ENCODE results near the gene TASOR2. TPM values are rescaled to one million over a fixed set of nuclear protein-coding genes. Genes with fewer than 3 reads are reported as not detected.

Gene TASOR2, protein sequence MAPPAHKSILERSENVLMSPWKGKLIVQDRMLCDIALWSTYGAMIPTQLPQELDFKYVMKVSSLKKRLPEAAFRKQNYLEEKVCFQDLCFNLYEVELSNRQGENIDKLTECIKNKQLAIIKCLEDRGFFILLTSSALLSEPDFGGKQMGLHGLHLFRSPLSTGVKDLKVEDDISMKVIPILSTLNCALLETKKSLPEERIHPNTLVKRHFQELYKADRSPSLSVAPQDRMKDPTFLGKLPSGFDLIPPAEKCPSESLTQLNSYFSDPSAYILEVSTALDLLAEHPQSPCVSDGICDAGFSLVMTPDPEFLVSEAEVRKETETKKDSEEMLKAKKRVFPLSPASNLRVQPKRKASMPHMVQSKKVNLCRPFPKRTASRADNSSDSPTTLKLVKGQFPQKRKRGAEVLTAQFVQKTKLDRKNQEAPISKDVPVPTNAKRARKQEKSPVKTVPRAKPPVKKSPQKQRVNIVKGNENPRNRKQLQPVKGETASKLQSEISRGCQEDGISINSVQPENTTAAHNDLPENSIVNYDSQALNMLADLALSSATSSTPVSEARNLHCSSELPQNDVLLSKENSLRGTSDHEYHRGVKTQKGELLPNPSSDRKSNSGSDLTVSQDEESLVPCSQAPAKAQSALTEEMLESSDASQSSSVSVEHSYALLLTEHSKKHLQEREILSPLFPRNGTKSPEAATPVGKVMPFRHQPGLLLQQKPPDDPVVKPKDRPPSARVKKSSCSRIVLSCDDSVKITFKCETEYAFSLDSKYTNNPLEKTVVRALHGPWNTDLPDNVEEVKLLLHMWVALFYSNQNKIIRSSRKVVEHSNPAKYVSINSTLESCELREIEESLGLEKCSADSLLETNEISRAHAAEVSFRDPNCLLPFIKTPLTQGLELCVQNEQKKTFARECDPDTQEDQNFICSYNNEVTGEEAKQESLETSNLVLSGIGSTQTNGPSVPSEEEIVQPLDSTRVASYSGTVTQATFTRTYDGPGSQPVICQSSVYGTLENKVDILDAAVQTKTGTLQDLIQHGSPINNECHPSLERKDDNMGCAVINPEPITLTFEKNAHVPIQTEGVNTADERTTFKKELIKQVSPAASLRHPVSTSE (N-terminal part only)
- polyA plus RNA-seq (ENCODE audit: insufficient read length in 10 of 10), result 10 to 100 TPM; 24.9 to 38.7 (median 34.1) TPM
- long read RNA-seq, donor 1, result 0 reads
- long read RNA-seq, donor 2, partial matches to known transcripts, result 298 of 353 reads
- long read RNA-seq, donor 2, other reads (novel, unspliced or antisense), result 55 of 353 reads
- long read RNA-seq, donor 3, result 0 reads
- long read RNA-seq, donor 4, partial matches to known transcripts, result 5 of 5 reads
- long read RNA-seq, donor 4, other reads (novel, unspliced or antisense), result 0 of 5 reads
- long read RNA-seq, donor 5, result 0 reads
- long read RNA-seq, donor 6, partial matches to known transcripts, result 176 of 176 reads
- long read RNA-seq, donor 6, other reads (novel, unspliced or antisense), result 0 of 176 reads
- long read RNA-seq, donor 7, partial matches to known transcripts, result 18 of 69 reads
- long read RNA-seq, donor 7, other reads (novel, unspliced or antisense), result 49 of 69 reads
- long read RNA-seq, donor 8, partial matches to known transcripts, result 420 of 422 reads
- long read RNA-seq, donor 8, other reads (novel, unspliced or antisense), result 0 of 422 reads
- long read RNA-seq, donor 9, partial matches to known transcripts, result 26 of 26 reads
- long read RNA-seq, donor 9, other reads (novel, unspliced or antisense), result 0 of 26 reads

DNA sequence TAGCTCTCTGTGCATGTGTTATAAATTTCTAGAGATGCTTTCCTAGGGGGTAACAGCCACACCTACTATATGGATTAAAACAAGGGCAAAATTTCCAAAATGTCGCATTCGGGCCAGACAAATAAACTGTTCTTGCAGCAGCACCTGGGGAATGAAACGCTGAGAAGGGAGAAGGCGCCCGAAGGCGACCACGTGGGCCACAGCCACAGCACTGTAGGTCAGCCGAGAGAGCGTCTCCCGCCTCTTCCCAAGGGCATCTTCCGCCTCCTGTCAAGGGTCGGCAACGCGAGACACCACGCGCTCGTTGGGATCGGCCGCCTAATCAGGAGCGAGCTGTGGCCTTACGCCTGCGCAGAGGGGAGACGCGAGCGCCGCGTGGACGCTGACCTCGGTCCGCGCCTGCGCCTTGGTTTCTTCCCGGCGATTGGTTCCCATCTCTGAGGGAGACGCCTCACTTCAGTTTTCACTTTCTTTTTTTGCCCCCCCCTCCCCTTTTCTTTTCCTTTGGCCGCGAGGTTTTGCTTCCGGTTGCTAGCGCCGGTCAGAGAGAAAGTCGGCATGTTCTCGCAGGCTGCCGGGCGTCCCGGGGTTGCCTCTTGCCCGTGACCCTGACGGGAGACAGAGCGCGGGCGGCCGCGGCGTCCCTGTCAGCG lies at the start of gene TASOR2:
Gene TASOR2 (plus strand): TSS at position 521 of the 653 bp plus-strand sequence. CDS start 35,805 bp downstream, outside the sequence.
- peak; percentile 98 to 99 (median 99) for DNase-seq

DNA sequence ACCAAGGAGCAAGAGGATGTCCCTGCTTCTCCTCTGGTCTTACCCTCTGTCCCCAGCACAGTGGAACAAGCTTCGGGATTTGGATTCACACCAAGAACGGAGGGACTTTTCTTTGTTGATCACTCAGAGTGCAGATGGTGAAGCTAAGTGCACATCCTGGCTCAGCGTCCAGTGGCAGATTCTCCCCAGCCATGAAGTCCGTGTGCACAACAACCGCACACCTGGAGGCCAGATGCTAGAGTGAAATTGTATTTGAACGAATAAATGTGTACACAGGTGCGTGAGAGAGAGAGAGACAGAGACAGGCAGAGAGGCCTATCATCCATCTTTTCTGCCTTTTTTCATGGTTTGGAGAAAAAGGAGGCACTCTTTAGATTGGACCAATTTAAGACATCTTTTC lies 49.7 kb upstream of the TASOR2 start:
- no peak for DNase-seq

DNA sequence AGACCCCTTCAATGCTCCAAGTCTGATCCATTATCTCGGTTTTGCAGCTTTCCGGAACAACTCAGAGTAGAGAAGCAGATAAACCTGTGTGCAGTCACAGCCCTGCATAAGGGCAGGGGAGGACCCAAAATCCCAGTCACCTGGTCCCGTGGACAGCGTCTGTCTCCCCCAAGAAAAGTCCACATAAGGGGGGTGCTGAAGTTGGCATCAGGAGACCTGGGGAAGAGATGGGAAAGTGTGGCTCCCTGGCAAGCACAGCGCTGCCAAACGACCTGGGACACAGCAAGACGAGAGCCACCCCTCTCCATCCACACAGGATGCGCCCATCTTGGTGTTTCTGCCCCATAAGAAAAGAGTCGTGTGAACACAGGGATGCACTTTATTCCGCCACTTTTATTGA lies 46.1 kb upstream of the TASOR2 start:
- no peak for DNase-seq

DNA sequence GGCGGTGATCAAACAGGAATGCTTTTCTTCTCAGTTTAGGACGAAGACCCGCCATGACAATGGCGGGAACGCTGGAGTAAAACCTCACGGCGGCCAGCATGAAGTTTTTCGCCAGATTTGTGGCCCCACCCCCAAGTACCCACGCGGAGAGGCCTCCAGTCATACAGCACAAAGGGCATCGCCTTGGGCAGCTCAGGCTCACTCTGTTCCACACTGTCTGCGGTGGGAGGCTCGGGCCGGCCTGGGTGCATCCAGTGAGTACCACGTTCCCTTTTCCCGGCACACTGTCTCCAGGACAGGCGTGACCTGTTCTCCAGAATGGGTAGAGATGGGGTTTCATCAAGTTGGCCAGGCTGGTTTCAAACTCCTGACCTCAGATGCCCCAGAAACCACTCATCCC lies 45.6 kb upstream of the TASOR2 start:
- no peak for DNase-seq

DNA sequence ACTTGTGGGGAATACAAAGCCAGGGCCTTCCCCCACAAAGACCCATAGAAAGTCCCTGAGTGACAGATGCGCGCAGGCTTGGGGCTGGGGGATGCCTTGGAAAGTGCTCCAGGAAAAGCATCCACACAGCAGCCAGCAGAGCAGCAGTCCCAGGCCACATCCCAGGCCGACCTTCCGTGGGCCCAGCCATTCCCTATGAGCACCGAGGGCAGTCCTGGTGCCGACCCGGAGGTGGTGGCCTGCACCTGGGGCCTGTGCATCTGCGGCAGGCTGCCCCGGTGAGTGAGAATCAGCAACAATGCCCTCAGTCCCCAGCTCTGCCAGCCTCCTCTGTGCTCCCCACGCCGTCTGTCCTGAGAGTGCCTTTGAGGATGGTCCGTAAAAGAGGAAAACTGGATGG lies 44.6 kb upstream of the TASOR2 start:
- DNase-seq, result no peak

DNA sequence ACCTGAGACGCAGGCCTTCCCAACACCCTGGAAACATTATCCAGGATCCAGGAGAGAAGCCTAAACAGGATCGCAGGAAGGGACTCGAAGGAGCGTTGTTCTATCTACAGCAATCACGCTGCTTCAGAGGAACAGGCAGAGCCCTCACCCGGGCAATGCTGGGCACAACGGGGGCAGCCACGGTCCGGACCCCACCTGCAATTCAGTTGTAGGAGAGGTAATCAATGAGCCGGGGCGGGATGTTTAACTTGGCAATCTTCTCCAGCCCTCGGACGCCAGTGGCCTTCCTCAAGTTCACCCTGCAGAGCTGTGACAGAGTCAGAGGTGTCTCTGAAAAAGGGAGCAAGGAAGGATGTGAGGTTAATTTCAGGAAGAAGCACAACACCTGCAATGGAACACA lies 44.1 kb upstream of the TASOR2 start:
- no peak for DNase-seq

DNA sequence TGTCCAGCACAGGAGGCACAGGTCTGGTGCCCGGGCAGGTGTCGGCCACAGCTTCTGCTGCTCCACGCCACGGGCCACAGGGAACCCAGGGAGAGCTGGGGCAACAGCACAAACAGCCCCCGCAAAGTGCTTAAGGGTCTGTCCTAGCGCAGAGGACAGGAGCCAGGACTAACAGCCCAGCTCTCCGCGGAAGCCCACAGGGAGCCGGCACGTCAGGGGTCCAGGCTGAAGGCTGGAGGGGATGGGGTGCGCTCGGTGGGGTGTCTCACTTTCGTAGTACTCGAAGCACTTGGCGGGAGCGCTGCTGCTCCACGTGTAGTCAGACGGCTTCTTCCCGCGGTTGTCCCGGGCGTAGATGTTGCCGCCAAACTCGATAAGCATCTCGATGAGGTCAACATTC lies 43.1 kb upstream of the TASOR2 start:
- DNase-seq, result no peak

DNA sequence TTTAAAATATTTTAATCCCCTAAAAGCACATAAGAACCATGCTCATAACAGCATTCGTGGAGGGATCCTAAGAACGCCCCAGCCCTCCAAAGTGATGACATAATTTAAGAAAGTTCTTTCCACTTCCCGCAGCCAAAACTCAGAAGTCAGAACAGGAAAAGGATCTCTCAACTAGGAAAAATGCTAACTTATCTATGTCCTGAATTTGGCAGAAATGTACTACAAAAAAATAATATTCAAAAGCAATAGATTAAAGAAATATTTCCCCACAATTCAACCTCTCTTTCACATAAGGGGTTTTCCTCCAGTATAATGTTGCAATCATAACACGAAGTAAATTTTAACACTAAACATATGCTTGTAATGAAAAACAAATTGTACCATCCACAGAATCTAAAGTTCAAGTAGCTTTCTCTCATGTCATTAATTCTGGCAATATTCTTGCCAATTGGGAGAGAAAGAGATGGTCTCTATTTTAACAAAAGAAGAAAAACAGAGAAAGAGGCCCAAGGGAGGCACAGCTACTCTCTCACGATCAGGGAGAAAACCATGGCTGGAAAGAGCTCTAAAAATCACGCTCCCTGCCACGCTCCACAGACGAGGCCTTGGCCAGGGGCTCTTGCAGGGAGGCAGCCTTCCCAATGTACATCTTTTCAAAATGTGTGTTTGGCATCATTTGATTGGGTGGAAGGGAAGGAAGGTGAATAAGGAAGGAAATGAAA lies 41.1 kb upstream of the TASOR2 start:
- DNase-seq, result peak; percentile 84 to 95 (median 91)

DNA sequence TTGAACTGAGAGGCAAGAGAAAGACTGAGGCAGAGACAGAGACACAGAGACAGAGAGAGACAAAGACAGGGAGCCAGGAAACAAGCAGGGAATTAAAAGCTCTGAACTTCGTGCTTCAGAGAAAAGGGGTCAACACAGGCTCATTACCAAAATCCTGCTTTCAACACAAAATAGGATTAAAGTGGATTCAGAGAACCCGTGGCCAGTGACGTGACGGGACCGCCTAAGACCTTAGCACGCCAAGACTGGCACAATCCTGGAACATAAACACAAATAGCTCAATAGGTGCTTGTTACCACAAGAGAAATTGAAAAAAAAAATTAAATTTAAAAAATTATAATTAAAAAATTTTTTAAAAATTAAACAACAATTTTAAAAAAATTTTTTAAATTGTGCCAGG lies 39.7 kb upstream of the TASOR2 start:
- DNase-seq, result no peak

DNA sequence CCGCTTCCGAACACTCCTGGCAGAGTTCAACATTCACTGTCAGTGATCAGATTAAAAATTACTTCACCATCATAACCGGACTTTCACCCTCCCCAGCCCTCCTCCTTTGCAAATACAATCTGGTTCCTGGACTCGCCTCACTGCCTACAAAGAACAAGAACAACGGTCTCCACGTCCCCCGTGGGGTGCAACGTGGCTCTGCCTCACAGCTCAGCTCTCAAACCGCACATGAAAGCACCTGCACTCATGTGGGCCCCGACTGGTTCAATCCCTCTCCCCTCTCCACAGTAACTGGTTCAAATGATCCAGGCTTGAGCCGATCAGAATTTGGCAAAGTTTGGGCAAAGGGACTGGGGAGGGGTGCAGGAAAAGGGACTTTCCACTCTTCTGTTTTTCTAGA lies 39.3 kb upstream of the TASOR2 start:
- DNase-seq, result peak in 2 of 3 donors; percentile 56 to 74

DNA sequence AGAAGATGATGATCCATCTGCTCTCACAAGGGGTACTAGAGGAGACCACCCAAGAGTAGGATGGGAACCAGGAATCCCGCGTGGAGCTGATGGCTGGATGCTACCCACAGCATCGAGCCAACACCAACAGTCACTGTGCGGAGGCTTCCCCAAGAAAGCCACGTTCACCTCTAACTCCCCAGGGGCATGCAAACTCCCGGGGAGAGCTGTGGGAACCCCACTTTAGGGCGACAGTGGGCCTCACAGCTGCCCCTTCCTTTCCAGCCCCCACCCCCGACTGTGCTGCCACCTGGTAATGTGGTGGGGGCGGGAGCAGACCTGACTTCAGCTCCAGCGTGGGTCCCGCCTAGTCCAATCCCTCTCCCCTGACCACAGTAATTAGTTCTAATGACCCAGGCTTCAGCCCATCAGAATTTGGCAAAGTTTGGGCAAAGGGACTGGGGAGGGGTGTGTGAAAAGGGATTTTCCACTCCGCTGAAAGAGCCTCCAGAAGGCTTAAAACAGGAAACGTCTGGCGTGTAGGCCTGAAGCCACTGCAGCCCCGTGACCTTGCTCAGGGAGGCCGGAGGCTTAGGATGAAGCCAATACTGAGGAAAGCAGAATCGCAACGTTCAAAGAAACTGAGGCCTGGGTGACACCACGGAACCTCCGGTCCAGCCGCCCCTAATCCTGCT lies 38.6 kb upstream of the TASOR2 start:
- no peak for DNase-seq

DNA sequence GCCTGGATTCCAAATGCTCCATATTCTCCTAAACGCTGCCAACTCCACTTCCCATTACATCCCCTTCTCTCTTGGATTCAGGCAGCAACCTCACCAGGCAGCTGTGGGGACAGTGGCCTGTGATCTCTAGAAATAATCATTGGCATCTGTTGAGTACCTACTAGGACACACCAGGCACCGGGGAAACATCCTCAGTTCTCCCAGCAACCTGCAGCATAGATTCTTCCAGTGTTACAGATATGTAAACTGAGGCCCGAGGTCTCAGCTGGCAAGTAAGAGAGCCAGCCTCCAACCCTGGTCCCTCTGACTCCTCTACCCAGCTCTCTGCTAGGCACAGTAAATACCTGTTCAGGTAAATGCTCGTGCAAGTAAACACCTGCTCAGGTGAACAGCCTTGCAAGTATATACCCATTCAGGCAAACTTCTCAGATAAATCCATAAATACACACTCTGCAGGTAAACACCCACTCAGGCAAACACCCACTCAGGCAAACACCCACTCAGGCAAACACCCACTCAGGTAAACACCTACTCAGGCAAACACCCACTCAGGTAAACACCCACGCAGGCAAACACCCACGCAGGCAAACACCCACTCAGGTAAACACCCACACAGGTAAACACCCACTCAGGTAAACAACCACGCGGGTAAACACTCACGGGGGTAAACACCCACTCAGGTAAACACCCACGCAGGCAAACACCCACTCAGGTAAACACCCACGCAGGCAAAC lies 37.0 kb upstream of the TASOR2 start:
- no peak for DNase-seq

DNA sequence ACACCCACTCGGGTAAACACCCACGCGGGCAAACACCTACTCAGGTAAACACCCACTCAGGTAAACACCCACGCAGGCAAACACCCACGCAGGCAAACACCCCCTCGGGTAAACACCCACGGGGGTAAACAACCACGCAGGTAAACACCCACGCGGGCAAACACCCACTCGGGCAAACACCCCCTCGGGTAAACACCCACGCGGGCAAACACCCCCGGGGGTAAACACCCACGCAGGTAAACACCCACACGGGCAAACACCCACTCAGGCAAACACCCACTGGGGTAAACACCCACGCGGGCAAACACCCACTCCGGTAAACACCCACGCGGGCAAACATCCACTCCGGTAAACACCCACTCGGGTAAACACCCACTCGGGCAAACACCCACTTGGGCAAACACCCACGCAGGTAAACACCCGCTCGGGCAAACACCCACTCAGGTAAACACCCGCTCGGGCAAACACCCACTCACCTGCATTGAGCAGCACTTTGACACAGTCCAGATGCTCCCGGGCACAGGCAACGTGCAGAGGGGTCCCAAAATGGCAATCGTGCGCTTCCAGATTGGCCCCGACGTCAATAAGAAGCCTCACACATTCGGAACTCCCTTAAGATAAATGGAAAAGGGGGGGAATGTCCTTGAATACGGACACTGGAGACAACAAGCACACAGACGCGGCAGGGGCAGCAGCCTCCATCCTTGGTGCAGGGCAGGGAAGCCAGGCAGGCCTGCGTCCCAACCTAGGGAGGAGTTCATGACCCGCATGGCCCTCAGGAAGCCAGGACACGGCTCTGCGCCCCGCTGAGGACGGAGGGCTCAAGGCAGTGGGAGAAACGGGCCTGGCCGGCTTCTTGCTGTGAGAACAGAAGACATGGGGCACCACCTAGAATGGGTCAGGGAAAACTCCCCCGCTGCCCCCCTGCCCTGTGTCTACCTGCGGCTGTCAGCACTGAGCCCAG lies 35.9 kb upstream of the TASOR2 start:
- no peak for DNase-seq

DNA sequence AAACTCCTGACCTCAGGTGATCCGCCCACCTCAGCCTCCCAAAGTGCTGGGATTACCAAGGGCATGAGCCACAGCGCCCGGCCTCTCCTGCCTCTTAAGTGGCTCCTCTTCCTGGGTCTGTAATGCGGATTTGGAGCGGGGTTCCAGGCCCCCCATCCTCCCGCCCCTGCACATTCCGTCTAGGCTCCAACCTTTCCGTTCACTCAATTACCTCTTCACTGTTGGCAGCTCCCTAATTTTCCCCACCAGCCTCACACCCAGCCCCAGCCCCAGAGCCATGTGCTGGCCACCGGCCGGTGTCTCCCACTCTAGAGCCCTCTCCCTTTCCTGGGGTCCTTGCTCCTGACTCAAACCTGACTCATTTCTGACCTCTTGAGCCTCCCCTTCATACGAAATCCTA lies 34.9 kb upstream of the TASOR2 start:
- no peak for DNase-seq

DNA sequence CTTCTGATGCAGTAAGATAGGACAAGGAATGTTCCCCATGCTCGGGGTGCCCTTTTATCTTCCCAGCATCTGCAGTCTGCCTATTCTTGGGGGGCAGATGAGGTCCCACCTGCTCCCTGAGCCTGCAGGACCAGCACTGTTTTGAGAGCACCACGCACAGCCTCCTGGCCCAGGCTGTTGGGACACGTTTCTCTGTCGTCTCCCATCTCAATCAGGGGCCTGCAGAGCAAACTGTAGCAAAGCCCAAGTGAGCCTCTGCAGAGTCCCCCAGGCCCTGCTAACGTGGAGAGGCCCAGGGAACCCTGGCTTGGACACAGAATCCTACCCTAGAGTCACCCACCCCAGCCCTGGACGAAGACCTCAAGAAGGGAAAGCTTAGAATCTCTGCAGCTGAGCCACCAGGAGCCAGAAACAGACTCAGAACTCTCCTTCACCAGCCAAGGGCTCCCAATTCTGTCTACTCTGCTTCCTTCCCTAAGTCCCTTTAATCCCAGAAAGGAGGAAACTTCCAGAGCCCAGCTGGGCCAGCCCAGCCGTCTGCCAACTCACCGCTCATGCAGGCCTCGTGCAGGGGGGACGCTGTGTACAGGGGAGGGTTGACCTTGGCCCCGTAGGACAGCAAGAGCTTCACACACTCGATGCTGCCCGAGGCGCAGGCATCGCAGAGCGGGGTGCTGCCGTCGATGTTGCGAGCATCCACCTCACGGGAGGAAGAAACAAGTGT lies 33.8 kb upstream of the TASOR2 start:
- DNase-seq, result no peak

DNA sequence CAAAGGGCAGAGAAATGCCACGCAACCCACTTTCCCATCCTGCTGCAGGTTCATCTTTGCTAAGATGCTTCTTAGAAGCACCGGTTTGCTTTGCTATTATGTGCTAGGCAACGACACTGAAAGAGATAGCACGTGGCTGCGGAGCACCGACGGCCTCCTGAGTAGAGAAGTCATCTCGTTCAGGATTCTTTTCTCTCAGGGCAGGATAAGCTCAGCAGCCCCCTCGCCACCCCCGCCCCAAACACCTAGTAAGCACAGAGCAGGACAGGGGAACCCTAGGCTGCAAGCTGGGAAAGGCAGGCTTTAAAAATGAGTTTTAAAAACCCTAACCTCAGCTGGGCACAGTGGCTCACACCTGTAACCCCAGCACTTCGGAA lies 33.3 kb upstream of the TASOR2 start:
- DNase-seq, result no peak

DNA sequence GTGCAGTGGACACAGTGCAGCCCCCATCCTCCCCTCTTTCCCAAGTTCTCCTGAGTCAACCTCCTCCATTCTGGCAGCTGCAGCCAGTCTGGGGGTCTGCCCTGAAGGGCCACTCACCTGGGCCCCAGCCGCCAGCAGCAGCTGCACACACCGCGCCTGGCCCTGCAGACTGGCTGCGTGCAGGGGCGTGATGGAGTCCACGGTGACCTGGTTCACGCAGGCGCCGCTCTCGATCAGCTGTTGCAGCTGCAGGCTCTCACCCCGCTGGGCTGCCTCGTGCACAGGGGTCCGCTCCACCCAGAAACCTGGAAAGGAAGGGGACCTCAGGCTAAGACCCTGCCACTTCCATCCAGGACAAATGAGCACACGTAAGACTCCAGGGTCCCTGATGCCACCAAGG lies 31.9 kb upstream of the TASOR2 start:
- DNase-seq, result no peak

Data from muscle of back (tissue), 13 donors.